Gastroesophageal sphincter (tissue), 3 donors: ENCODE data around the gene SH3RF1.

ENCODE experiments used
- CTCF ChIP-seq, 4 experiments: fragments of 200-600 bp in 2 of 4; fragments of 450-650 bp in 2 of 4; sonication (generic) in 1 of 4; IDR thresholded peaks; one replicate each; pipeline ENCODE4 v1.5.1; 2017 to 2019; ENCODE audit warnings: antibody characterized with exemption in 4 of 4, mild to moderate bottlenecking in 2 of 4, moderate library complexity in 2 of 4
- POLR2A ChIP-seq, 2 donors: fragments of 450-650 bp; IDR thresholded peaks; one replicate each; pipeline ENCODE4 v1.6.1; 2017; ENCODE audit warnings: antibody characterized with exemption in 2 of 2, mild to moderate bottlenecking in 2 of 2, moderate library complexity in 1 of 2
- POLR2AphosphoS5 ChIP-seq: sonication (generic); formaldehyde crosslinking; IDR thresholded peaks from one replicate; pipeline ENCODE4 v1.6.1; 2017; ENCODE audit warnings: antibody characterized with exemption

- TF ChIP-seq POLR2AphosphoS5 (no peak), CTCF (IDR thresholded peaks at IDR 0.05) (no peak), POLR2A (IDR thresholded peaks at IDR 0.05) (no peak)
Measured at GRCh38 chr4:169158046-169158445, 112.7 kb downstream of the SH3RF1 start.
